LNCaP clone FGC (cell line): Measurements from ENCODE around the gene CD48.

ENCODE experiments used
- DNase-seq: peaks from one replicate; pipeline ENCODE4 v3.0.0-alpha.2; 2011; ENCODE audit warnings: low read depth
- H3K4me3 ChIP-seq: 2 replicates; pipeline ENCODE4 v1.5.1; 2011; ENCODE audit warnings: mild to moderate bottlenecking, low read depth, low read length, control low read depth
- TF ChIP-seq, protein P1 (sequence below): IDR thresholded peaks from 2 replicates; pipeline ENCODE4 v1.5.1; 2012; ENCODE audit warnings: mild to moderate bottlenecking; ENCODE audit not compliant: control insufficient read depth, insufficient read depth; ENCODE audit errors: extremely low read depth

CD48 gene

DNA sequence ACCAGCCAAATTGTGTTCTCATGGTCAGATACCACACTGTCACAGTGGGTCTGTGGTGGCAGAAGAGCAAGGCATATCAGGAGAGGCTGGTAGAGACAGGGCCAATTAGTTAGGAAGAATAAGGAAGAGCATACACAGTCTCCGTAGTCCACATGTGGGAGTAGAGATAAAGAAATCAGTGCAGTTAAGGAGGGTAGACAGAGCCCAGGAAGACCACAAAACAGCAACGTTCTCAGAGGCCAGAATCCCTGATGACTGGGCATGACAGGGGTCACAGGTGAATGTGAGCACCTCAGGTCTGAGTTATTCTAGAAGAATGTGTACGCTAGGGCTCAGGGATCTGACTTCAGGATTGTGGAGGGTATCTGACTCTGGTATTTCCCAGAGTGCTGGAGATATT is 31.7 kb downstream of the CD48 start:
- H3K4me3 ChIP-seq, result no peak overlapping the region
- TF ChIP-seq, protein P1, sequence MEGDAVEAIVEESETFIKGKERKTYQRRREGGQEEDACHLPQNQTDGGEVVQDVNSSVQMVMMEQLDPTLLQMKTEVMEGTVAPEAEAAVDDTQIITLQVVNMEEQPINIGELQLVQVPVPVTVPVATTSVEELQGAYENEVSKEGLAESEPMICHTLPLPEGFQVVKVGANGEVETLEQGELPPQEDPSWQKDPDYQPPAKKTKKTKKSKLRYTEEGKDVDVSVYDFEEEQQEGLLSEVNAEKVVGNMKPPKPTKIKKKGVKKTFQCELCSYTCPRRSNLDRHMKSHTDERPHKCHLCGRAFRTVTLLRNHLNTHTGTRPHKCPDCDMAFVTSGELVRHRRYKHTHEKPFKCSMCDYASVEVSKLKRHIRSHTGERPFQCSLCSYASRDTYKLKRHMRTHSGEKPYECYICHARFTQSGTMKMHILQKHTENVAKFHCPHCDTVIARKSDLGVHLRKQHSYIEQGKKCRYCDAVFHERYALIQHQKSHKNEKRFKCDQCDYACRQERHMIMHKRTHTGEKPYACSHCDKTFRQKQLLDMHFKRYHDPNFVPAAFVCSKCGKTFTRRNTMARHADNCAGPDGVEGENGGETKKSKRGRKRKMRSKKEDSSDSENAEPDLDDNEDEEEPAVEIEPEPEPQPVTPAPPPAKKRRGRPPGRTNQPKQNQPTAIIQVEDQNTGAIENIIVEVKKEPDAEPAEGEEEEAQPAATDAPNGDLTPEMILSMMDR, result no peak
- DNase-seq, result no peak

DNA sequence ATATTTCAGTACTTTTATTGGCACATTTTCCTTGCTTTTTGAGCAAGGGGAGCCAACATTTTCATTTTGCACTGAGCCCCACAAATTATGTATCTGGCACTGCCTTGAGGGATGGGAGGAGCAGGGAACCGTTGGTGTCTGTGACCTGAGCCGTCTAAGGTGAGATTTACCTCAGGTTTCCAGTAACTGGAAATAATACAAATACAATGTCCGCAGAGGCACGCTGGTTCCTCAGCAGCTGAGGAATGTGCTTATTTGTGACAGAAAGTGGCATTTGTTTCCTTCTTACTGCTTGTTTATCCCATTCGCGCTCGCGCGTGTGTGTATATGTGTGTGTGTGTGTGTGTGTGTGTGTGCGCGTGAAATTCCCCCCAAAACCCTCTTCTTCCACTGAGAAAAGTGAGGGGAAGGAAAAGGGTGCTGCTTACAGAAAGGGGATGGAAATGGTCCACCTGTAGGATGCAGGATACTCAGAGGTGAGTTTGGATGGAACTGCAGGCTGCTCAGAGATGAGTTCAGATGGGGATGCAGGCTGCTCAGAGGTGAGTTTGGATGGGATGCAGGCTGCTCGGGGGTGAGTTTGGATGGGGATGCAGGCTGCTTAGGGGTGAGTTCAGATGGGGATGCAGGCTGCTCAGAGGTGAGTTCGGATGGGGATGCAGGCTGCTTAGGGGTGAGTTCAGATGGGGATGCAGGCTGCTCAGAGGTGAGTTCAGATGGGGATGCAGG is 34.6 kb downstream of the CD48 start:
- TF ChIP-seq, protein P1, result no peak
- DNase-seq, result no peak
- no peak overlapping the region for H3K4me3 ChIP-seq

DNA sequence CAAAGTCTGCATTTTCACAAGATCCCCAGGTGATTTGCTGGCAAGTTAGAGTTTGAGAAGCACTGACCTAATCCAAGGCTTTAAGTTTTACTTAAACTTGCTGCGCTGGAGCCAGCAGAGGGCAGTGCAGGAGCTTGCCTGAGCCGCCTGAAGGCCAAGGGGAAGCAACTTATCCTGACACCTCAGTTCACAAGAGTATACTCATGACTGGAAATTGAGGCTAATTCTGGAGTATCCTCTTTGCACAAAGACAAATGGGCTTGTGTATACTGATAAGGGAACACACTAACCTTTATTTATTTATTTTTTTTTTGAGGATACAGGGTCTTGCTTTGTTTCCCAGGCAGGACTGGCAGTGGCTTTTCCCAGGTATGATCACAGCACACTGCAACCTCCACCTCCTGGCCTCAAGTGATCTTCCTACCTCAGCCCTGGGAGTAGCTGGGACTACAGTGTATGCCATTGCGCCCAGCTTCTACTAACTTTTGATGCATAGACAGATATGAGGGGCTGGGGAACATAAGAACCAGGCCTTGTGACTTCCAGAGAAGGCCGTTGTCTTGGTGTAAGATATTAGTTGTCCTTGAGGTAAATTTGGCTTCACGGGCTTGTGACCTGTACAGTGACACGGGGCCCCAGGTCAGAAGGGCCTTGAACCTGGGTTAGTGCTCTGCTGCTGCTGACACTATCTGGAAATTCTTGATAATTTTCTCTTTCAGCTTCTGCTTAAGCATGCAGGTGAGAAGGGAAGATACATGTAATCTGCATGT is 35.8 kb downstream of the CD48 start:
- peak; percentile 31 for DNase-seq
- TF ChIP-seq, protein P1, result peak; percentile 92
- no peak overlapping the region for H3K4me3 ChIP-seq

DNA sequence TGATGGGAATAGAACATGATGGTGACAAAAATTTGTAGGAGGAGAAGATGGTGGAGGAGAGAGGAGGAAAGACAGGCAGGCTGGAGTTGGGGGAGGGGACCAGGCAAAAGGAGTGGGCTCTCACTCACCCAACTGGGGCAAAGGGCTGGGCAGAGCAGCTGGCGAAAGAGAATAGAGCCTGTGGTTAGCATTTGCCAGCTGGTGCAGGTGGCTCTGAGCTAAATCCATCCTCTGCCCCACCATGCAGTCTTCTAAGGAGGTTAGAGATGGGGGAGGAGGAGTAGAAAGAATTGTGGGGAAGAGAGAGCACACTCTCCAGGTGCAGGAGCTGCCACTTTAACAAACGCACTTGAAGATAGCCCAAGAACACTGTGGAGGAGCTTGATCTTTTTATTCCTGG is 37.2 kb downstream of the CD48 start:
- H3K4me3 ChIP-seq, result no peak overlapping the region
- no peak for DNase-seq
- TF ChIP-seq, protein P1, result no peak

DNA sequence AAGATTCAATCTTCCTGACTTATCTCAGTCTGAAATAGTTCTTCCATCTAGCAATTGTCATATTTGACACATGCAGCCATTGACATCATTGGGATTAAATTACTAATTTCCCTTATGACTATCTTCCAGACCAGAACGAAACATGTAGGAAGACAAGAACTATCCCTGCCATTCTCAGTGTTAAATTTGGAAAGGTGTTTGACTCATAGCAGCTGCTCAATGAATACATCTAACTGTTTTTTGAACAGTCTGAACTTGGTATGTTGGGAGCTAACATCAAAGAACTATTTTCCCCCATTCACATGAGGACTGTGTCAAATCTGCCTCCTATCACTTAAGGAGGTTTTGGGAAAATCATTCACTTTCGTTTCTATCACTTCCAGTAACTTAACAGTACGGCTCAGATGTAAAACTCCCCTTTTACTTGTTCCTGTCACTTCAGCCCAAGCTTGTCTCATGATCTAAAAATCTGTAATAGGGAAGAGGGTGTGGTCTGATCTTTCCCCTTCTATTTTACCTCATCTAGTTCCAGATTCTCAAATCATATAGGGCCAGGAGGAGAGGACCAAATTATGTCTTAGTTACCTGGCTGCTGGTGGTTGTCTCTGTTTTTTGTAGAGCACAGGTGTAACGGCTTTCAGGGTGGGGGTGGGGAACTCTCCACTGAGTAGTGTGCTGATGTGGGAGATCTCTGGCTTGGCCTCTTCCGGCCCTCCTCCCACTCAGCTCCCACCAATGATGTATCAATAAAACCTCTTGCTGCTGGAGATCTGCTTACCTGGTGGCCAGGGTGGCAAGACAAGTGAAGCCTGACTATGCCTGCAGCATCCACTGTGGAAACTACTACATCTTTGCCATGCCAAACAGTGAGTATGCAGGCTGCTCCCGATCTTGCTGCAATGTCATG is 38.6 kb downstream of the CD48 start:
- TF ChIP-seq, protein P1, result no peak
- H3K4me3 ChIP-seq, result no peak overlapping the region
- DNase-seq, result no peak

DNA sequence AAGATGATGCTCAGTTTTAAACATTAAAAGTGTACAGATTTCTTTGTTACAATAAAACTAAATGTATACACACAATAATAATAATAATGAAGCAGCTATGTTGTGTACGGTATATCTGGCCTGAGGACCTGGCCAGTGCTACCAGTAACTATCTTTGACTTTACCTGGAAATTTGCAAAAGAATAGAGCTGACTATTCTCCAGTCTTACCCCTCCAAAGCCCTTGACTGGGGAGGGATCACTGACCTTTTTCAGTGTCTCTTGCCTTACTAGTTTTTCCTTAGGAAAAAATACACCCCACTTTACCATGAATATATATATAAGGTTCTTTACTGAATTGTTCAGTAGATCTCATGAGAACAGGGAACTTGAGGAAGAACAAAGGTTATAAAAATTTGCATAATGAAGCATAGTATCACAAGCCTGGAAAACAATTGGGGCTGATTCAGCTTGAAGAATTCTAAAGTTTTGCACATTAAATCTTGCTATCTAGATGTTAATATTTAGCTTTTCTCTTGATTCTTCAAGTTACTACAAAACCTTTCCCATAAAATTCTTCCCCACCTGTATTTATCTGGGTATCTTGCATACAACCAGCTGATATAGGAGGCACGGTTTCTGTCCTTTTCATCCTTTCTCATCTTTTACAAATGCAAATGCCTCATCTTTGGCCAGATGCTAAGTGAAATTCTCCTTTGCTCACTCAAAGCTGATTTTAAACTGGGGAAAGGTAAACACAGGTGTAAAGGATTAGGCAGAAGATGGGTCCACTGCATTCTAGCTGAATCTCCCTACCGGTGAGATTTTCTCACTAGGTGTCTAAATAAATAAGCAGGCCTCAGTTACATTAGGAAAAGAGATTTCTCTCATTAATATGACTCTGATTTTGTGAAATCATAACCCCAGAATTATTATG is 39.8 kb downstream of the CD48 start:
- H3K4me3 ChIP-seq, result no peak overlapping the region
- TF ChIP-seq, protein P1, result no peak
- no peak for DNase-seq
